ENCODE results near the gene CFAP77.

DNA sequence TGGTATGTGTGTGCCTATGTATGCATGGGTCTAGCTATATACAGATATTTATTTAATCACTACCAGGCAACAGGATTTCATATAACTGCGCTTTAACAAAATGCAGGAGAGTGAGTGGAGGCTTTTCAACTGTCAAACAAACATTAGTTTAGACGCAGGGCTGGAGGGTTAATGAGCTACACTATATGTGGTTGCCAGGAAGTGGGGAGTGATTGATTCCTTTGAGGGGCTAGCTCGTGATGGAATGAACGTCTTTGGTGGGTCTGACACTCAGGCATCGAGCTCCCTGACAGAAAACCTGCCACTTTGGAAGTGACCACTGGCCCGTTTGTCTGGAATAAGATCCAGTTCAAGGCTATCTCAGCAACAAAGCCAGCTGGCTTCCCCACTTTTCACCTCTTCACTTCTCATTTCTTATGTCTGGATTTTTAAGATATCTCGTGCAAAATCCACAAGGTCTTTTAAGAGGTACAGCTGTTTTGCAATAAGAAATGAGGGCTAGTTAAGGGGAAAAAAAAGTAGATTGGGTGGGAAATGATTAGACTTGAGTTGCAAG, 78.0 kb downstream of the CFAP77 start:
- TF ChIP-seq, protein P1, sequence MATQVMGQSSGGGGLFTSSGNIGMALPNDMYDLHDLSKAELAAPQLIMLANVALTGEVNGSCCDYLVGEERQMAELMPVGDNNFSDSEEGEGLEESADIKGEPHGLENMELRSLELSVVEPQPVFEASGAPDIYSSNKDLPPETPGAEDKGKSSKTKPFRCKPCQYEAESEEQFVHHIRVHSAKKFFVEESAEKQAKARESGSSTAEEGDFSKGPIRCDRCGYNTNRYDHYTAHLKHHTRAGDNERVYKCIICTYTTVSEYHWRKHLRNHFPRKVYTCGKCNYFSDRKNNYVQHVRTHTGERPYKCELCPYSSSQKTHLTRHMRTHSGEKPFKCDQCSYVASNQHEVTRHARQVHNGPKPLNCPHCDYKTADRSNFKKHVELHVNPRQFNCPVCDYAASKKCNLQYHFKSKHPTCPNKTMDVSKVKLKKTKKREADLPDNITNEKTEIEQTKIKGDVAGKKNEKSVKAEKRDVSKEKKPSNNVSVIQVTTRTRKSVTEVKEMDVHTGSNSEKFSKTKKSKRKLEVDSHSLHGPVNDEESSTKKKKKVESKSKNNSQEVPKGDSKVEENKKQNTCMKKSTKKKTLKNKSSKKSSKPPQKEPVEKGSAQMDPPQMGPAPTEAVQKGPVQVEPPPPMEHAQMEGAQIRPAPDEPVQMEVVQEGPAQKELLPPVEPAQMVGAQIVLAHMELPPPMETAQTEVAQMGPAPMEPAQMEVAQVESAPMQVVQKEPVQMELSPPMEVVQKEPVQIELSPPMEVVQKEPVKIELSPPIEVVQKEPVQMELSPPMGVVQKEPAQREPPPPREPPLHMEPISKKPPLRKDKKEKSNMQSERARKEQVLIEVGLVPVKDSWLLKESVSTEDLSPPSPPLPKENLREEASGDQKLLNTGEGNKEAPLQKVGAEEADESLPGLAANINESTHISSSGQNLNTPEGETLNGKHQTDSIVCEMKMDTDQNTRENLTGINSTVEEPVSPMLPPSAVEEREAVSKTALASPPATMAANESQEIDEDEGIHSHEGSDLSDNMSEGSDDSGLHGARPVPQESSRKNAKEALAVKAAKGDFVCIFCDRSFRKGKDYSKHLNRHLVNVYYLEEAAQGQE (IDR thresholded peaks at IDR 0.05; ENCODE audit: low read depth, low read length) = no peak
- TF ChIP-seq SRF (IDR thresholded peaks at IDR 0.05; ENCODE audit: low read depth in 2 of 2, low read length in 2 of 2) (no peak), RCOR1 (conservative IDR thresholded peaks at IDR 0.05; ENCODE audit: low read depth, low read length) (no peak), MLLT1 (IDR thresholded peaks at IDR 0.05) (no peak), JUND (IDR thresholded peaks at IDR 0.05; ENCODE audit: low read depth, low read length) (no peak), SP1 (IDR thresholded peaks at IDR 0.05; ENCODE audit: low read depth, low read length) (no peak), NRF1 (conservative IDR thresholded peaks at IDR 0.05; ENCODE audit: low read depth, low read length) (no peak), EZH2 (IDR thresholded peaks at IDR 0.05; ENCODE audit: borderline replicate concordance, control insufficient read depth, low read depth, low read length) (no peak), ATF7 (IDR thresholded peaks at IDR 0.05; ENCODE audit: low read depth) (no peak), HDAC2 (IDR thresholded peaks at IDR 0.05) (no peak), NFYB (IDR thresholded peaks at IDR 0.05; ENCODE audit: insufficient read depth, low read depth, low read length) (no peak), TCF3 (IDR thresholded peaks at IDR 0.05; ENCODE audit: borderline replicate concordance, insufficient read depth, low read depth, low read length) (no peak)
- TF ChIP-seq, protein P2, sequence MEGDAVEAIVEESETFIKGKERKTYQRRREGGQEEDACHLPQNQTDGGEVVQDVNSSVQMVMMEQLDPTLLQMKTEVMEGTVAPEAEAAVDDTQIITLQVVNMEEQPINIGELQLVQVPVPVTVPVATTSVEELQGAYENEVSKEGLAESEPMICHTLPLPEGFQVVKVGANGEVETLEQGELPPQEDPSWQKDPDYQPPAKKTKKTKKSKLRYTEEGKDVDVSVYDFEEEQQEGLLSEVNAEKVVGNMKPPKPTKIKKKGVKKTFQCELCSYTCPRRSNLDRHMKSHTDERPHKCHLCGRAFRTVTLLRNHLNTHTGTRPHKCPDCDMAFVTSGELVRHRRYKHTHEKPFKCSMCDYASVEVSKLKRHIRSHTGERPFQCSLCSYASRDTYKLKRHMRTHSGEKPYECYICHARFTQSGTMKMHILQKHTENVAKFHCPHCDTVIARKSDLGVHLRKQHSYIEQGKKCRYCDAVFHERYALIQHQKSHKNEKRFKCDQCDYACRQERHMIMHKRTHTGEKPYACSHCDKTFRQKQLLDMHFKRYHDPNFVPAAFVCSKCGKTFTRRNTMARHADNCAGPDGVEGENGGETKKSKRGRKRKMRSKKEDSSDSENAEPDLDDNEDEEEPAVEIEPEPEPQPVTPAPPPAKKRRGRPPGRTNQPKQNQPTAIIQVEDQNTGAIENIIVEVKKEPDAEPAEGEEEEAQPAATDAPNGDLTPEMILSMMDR (IDR thresholded peaks at IDR 0.05 in 2 of 3, conservative IDR thresholded peaks at IDR 0.05 in 1 of 3; ENCODE audit: control insufficient read depth in 2 of 3, extremely low read depth in 1 of 3, insufficient read depth in 1 of 3, low read depth in 3 of 3, low read length in 3 of 3) = no peak
